Omental fat pad (tissue), 4 donors: ENCODE results near the gene SMPDL3A. TPM values are rescaled to one million over a fixed set of nuclear protein-coding genes. Genes with fewer than 3 reads are reported as not detected.

ENCODE experiments used
- ATAC-seq: fragments of 150-250 bp; one replicate; pipeline ENCODE4 v1.9.1; 2016; ENCODE audit warnings: mild to moderate bottlenecking, moderate library complexity; ENCODE audit not compliant: low FRiP score
- DNase-seq: peaks from one replicate; pipeline ENCODE4 v3.0.0-alpha.2; 2019; ENCODE audit warnings: low spot score
- total RNA-seq, 4 donors: library from RNA; depleted of rRNA; stranded (reverse); fragments of >200 nt; gene quantifications; one replicate each; pipeline ENCODE4 v1.1.0, GENCODE V29; 2016
- TF ChIP-seq, protein P1 (sequence below), 3 donors: fragments of 450-650 bp; IDR thresholded peaks; one replicate each; pipeline ENCODE4 v1.5.1; 2016 to 2017; ENCODE audit warnings: antibody characterized with exemption in 3 of 3, mild to moderate bottlenecking in 3 of 3, moderate library complexity in 2 of 3

Gene SMPDL3A
- total RNA-seq, 4 donors from 2014 or later = 5.8 to 19.1 (median 15.1) TPM

DNA sequence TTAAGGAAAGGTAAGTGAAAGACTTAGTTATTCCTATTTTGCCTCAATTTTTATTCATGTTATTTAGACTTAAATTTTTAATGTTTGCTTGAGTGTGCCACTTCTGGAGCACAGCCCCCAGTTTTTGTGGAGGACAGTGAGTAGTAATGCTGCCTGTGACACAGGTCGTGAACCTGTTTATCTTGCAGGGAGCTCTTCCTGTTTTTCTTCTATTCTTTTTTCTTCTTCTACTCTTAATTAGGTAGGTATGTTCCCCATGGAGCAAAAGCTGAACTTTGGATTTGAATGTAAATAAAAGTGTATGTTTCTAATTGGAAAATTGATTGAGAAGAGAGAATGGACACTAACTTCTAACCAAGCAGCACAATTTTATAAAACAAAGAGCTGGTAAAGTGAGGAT, 12.3 kb downstream of the SMPDL3A start:
- ATAC-seq = no peak
- no peak for DNase-seq
- TF ChIP-seq, protein P1, sequence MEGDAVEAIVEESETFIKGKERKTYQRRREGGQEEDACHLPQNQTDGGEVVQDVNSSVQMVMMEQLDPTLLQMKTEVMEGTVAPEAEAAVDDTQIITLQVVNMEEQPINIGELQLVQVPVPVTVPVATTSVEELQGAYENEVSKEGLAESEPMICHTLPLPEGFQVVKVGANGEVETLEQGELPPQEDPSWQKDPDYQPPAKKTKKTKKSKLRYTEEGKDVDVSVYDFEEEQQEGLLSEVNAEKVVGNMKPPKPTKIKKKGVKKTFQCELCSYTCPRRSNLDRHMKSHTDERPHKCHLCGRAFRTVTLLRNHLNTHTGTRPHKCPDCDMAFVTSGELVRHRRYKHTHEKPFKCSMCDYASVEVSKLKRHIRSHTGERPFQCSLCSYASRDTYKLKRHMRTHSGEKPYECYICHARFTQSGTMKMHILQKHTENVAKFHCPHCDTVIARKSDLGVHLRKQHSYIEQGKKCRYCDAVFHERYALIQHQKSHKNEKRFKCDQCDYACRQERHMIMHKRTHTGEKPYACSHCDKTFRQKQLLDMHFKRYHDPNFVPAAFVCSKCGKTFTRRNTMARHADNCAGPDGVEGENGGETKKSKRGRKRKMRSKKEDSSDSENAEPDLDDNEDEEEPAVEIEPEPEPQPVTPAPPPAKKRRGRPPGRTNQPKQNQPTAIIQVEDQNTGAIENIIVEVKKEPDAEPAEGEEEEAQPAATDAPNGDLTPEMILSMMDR (IDR thresholded peaks at IDR 0.05) = no peak

DNA sequence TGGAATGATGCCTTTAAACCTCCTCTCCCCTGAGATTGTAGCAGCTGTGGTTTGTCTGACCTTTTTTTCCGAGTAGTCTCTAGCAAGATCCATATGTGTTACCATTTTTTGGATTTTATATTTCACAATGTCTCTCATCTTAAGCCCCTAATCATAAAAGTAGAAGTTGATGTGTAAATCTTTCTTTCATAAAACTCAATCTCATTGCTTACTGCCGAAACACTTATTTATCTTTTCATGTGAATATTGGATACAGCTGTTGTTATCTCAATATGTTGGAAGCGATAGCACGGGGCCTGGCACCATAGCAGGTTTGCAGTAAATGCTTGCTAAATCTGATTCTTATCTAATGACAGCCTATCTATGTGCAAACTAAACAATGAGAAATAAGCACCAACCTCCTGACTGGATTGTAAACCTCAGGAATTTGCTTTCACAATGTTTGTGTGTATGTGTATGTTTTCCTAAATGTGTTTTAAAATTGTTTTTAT, 14.2 kb downstream of the SMPDL3A start:
- no peak for ATAC-seq
- no peak for DNase-seq
- TF ChIP-seq, protein P1 (IDR thresholded peaks at IDR 0.05) = no peak

DNA sequence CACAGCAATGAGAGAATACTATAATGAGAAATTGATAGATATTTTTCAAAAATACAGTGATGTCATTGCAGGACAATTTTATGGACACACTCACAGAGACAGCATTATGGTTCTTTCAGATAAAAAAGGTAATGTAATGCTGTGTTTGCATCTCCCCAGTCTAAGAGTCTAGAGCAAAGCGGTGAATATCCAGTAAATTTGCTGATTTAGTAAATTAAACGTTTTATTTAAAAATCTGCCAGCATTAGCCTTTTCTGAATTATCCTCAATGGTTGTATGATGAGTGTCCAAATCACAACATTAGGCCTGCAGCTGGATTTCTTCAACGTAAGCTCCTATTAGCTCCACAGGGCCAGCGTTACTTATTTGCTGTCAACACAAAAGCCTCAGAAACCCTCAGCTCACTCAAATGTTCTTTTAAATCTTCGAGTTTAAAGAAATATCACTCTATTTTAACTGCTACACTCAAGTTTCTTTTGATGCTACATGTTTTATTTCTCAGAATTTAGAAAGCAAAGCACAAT, 16.0 kb downstream of the SMPDL3A start:
- ATAC-seq (no peak), DNase-seq (no peak)
- TF ChIP-seq, protein P1 (IDR thresholded peaks at IDR 0.05) = no peak

DNA sequence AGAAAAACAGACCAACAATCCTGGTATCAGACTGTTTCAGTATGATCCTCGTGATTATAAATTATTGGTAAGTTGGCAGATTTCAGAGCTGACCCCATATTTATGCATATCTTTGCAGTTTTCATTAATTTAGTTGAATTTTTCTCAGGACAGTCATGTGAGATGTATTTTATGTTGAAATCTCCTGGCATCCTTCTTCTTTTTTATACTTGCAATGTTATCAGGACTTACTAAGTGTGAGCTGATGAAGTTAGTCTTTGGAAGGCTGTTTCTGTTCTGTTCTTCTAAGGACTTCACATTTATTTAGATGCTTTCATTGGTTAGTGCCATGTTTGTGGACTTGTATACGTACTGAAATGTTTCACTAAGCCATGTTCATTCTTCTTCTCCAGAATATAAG, 17.2 kb downstream of the SMPDL3A start:
- ATAC-seq = no peak
- TF ChIP-seq, protein P1 (IDR thresholded peaks at IDR 0.05) = no peak
- no peak for DNase-seq

DNA sequence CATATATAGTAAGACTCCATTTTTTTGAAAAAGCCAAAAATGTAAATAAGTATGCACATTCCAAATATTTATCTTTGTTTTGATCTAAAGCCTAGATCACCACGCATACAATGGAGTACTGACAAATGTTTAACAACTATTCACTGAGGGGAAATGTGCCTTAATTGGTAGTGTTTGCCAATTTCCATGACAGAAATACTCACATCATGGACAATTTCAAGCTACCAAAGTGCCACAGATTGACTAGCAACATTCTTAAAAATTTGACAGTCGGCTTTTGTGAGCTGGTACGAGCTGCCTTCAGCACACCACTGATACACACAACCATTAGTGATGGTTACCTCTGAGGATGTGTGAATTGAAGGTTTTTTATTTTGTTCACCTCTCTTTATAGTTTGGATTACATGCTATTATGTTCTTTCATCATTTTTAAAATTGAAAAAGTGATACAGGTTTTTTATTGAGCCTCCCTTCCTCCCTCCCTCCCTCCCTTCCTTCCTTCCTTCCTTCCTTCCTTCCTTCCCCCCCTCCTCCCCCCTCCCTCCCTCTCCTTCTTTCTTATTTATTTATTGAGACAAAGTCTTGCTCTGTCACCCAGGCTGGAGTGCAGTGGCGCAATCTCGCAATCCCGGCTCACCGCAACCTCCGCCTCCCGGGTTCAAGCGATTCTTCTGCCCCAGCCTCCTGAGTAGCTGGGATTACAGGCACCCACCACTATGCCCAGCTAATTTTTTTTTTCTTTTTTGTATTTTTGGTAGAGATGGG, 19.2 kb downstream of the SMPDL3A start:
- TF ChIP-seq, protein P1 (IDR thresholded peaks at IDR 0.05) = no peak
- ATAC-seq = no peak
- no peak for DNase-seq

DNA sequence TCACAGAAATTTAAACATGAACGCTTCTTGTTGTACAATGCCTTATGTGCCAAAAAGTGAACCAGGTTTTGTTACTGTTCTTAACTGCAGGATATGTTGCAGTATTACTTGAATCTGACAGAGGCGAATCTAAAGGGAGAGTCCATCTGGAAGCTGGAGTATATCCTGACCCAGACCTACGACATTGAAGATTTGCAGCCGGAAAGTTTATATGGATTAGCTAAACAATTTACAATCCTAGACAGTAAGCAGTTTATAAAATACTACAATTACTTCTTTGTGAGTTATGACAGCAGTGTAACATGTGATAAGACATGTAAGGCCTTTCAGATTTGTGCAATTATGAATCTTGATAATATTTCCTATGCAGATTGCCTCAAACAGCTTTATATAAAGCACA, 19.9 kb downstream of the SMPDL3A start:
- no peak for ATAC-seq
- TF ChIP-seq, protein P1 (IDR thresholded peaks at IDR 0.05) = no peak
- DNase-seq = no peak

DNA sequence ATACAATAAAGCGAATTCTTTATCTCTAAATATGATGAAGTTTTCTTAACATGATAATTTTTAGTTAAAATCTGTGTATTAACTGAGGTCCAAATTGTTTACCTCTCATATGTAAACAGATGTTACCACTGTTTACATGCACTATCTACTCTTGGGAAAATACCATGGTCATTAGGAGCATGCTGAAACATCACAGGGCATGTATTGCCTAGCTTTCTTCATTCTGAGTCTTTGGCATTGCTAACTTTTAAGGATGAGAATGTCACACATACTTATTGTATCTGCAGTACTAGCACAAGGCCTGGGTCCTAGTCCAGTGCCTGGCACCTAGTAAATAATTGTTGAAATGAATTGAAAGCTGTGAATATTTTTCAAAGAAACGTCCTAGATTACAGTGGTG, 20.6 kb downstream of the SMPDL3A start:
- ATAC-seq = no peak
- TF ChIP-seq, protein P1 (IDR thresholded peaks at IDR 0.05) = no peak

More for the DNA sequence above, 20.6 kb downstream of the SMPDL3A start:
- DNase-seq = no peak
